ENCODE data around the gene C5orf24.
"Not testable (repeated sequence)": the region's sequence is repeated elsewhere in the genome, so short reads cannot be mapped to it uniquely, and the experiment has no call there.

The C5orf24 gene

GRCh38 chr5:134845852-134846640 lies at the start of gene C5orf24:
Gene C5orf24, plus strand, starts transcription at chr5:134845968. Its CDS starts 8,933 bp downstream, at chr5:134854901.
- DNase-seq: peak; percentile 77

- no peak for DNase-seq
Measured at GRCh38 chr5:134798468-134798867, 47.3 kb upstream of the C5orf24 start.

GRCh38 chr5:134803821-134804220 lies 41.9 kb upstream of the C5orf24 start:
- DNase-seq: no peak

- no peak for DNase-seq
Measured at GRCh38 chr5:134813407-134813806, 32.4 kb upstream of the C5orf24 start.

- no peak for DNase-seq
Measured at GRCh38 chr5:134813827-134814226, 31.9 kb upstream of the C5orf24 start.

- no peak for DNase-seq
Measured at GRCh38 chr5:134817006-134817405, 28.8 kb upstream of the C5orf24 start.

- DNase-seq: no peak
Measured at GRCh38 chr5:134818776-134819175, 27.0 kb upstream of the C5orf24 start.

- DNase-seq: no peak
Measured at GRCh38 chr5:134819407-134819963, 26.3 kb upstream of the C5orf24 start.

- DNase-seq: no peak
Measured at GRCh38 chr5:134821841-134822240, 23.9 kb upstream of the C5orf24 start.

GRCh38 chr5:134824681-134825080 lies 21.1 kb upstream of the C5orf24 start:
- no peak for DNase-seq

- DNase-seq: no peak
Measured at GRCh38 chr5:134825212-134825611, 20.6 kb upstream of the C5orf24 start.

- DNase-seq: no peak
Measured at GRCh38 chr5:134833340-134834032, 12.3 kb upstream of the C5orf24 start.

- no peak for DNase-seq
Measured at GRCh38 chr5:134835623-134836022, 10.1 kb upstream of the C5orf24 start.

GRCh38 chr5:134837530-134838181 lies 8.1 kb upstream of the C5orf24 start:
- no peak for DNase-seq

- DNase-seq: not testable (repeated sequence)
Measured at GRCh38 chr5:134838361-134838760, 7.4 kb upstream of the C5orf24 start.

- no peak for DNase-seq
Measured at GRCh38 chr5:134840811-134841210, 5.0 kb upstream of the C5orf24 start.

GRCh38 chr5:134844252-134844651 lies 1.5 kb upstream of the C5orf24 start:
- DNase-seq: no peak

GRCh38 chr5:134845335-134845851 lies 375 bp upstream of the C5orf24 start:
- DNase-seq: no peak

- no peak for DNase-seq
Measured at GRCh38 chr5:134846641-134846960, 833 bp downstream of the C5orf24 start.

- DNase-seq: not testable (repeated sequence)
Measured at GRCh38 chr5:134849434-134849933, 3.7 kb downstream of the C5orf24 start.

GRCh38 chr5:134851307-134851923 lies 5.6 kb downstream of the C5orf24 start:
- no peak for DNase-seq

GRCh38 chr5:134856465-134856864 lies 10.7 kb downstream of the C5orf24 start:
- not testable (repeated sequence) for DNase-seq

GRCh38 chr5:134857401-134857800 lies 11.6 kb downstream of the C5orf24 start:
- no peak for DNase-seq

Measured in NCI-H1694 (cell line).